Thyroid gland (tissue), 4 donors: ENCODE measurements around the gene IMMP1L. TPM values are rescaled to one million over a fixed set of nuclear protein-coding genes. Genes with fewer than 3 reads are reported as not detected.

Experiments used
- DNase-seq, 2 donors: peaks; one replicate each; pipeline ENCODE4 v3.0.0-alpha.2; 2019
- H3K27ac ChIP-seq, 3 donors: fragments of 200-600 bp; sonication (generic); 1 replicate in 2 of 3; 2 replicates in 1 of 3; pipeline ENCODE4 v1.5.1; 2016 to 2019; ENCODE audit warnings: mild to moderate bottlenecking in 1 of 3, moderate library complexity in 1 of 3
- H3K27me3 ChIP-seq: fragments of 200-600 bp; sonication (generic); one replicate; pipeline ENCODE4 v1.5.1; 2019
- H3K36me3 ChIP-seq, 2 donors: fragments of 200-600 bp; sonication (generic); one replicate each; pipeline ENCODE4 v1.5.1; 2016 to 2019
- H3K4me1 ChIP-seq, 2 donors: fragments of 200-600 bp; sonication (generic); one replicate each; pipeline ENCODE4 v1.5.1; 2017 to 2019
- H3K4me3 ChIP-seq, 3 donors: fragments of 200-600 bp; sonication (generic); replicated peaks in 1 of 3; 1 replicate in 2 of 3; 2 replicates in 1 of 3; pipeline ENCODE4 v1.5.1; 2016; ENCODE audit warnings: mild to moderate bottlenecking in 1 of 3
- H3K9me3 ChIP-seq: fragments of 200-600 bp; sonication (generic); one replicate; pipeline ENCODE4 v1.5.1; 2017
- POLR2A ChIP-seq, 2 donors: fragments of 450-650 bp; IDR thresholded peaks; one replicate each; pipeline ENCODE4 v1.6.1; 2017; ENCODE audit warnings: antibody characterized with exemption in 2 of 2, mild to moderate bottlenecking in 2 of 2, moderate library complexity in 1 of 2
- WGBS, 2 donors: methylation state at CpG; one replicate each; pipeline ENCODE4 v1.1.5; 2017; 5-methylcytosine and 5-hydroxymethylcytosine counted together
- intact Hi-C: fragments of 100-400 bp; cut with DNase I; formaldehyde crosslinking; loops from one replicate; pipeline ENCODE4 v1.15.1; 2023
- total RNA-seq, 4 donors: library from RNA; depleted of rRNA; stranded (reverse); fragments of >200 nt; gene quantifications; one replicate each; pipeline ENCODE4 v1.2.3, GENCODE V29; 2016
- TF ChIP-seq, protein P1 (sequence below), 6 experiments: fragments of 200-600 bp in 3 of 6; fragments of 450-650 bp in 3 of 6; sonication (generic) in 3 of 6; IDR thresholded peaks; one replicate each; pipeline ENCODE4 v1.5.1; 2016 to 2019; ENCODE audit warnings: antibody characterized with exemption in 6 of 6, mild to moderate bottlenecking in 2 of 6, inconsistent platforms in 1 of 6, moderate library complexity in 1 of 6

IMMP1L gene
- total RNA-seq, 4 donors from 2014 or later = 9.5 to 76.9 (median 14.7) TPM

- Histone ChIP-seq H3K4me3 (no peak overlapping the region), H3K36me3 (no peaks in the 10 kb centered on the region), H3K27ac (no peak overlapping the region), H3K27me3 (no peaks in the 10 kb centered on the region), H3K9me3 (no peaks in the 10 kb centered on the region), H3K4me1 (no peaks in the 10 kb centered on the region)
- no peak for TF ChIP-seq POLR2A (IDR thresholded peaks at IDR 0.05)
- TF ChIP-seq, protein P1, sequence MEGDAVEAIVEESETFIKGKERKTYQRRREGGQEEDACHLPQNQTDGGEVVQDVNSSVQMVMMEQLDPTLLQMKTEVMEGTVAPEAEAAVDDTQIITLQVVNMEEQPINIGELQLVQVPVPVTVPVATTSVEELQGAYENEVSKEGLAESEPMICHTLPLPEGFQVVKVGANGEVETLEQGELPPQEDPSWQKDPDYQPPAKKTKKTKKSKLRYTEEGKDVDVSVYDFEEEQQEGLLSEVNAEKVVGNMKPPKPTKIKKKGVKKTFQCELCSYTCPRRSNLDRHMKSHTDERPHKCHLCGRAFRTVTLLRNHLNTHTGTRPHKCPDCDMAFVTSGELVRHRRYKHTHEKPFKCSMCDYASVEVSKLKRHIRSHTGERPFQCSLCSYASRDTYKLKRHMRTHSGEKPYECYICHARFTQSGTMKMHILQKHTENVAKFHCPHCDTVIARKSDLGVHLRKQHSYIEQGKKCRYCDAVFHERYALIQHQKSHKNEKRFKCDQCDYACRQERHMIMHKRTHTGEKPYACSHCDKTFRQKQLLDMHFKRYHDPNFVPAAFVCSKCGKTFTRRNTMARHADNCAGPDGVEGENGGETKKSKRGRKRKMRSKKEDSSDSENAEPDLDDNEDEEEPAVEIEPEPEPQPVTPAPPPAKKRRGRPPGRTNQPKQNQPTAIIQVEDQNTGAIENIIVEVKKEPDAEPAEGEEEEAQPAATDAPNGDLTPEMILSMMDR (IDR thresholded peaks at IDR 0.05) = no peak
- WGBS, 2 donors = 93 to 100% methylated on average over 1 of the region's 1 CpG
- DNase-seq = no peak
- intact Hi-C loops = no loop called here
Observed at GRCh38 chr11:31422703-31423102, 86.7 kb downstream of the IMMP1L start.

- Histone ChIP-seq H3K27me3 (no peaks in the 10 kb centered on the region), H3K9me3 (no peaks in the 10 kb centered on the region), H3K4me1 (no peaks in the 10 kb centered on the region), H3K27ac (no peak overlapping the region), H3K36me3 (no peaks in the 10 kb centered on the region), H3K4me3 (no peak overlapping the region)
- TF ChIP-seq, protein P1 (IDR thresholded peaks at IDR 0.05) = no peak
- no peak for TF ChIP-seq POLR2A (IDR thresholded peaks at IDR 0.05)
- 74 to 80% methylated on average over 2 of the region's 2 CpGs for WGBS, 2 donors
- DNase-seq = no peak
- intact Hi-C loops = no loop called here
Observed at GRCh38 chr11:31421820-31422219, 87.6 kb downstream of the IMMP1L start.

DNA sequence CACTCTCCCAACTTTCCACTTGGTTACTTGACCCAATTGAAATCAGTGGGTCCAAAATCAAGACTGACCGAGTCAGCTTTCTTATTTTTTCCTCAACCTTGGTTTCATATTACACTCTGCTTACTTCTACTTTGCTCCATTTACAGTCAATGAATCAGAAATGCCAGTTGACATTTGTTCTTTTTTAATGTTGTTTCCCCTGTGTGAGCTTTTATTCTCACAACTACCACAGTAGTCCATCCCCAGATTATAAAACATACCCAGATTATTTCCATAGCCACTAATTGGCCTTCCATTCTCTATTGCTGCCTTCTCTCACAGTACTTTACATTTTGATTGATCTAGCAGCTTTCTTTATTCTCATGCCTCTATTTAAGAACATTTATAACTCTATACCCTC, 89.8 kb downstream of the IMMP1L start:
- no peak for DNase-seq
- Histone ChIP-seq H3K36me3 (no peaks in the 10 kb centered on the region), H3K4me3 (no peak overlapping the region), H3K9me3 (no peaks in the 10 kb centered on the region), H3K27me3 (no peaks in the 10 kb centered on the region), H3K27ac (no peak overlapping the region), H3K4me1 (no peaks in the 10 kb centered on the region)
- intact Hi-C loops = no loop called here
- 53 to 73% methylated on average over 1 of the region's 1 CpG for WGBS, 2 donors
- TF ChIP-seq POLR2A (IDR thresholded peaks at IDR 0.05) = no peak
- TF ChIP-seq, protein P1 (IDR thresholded peaks at IDR 0.05) = no peak

DNA sequence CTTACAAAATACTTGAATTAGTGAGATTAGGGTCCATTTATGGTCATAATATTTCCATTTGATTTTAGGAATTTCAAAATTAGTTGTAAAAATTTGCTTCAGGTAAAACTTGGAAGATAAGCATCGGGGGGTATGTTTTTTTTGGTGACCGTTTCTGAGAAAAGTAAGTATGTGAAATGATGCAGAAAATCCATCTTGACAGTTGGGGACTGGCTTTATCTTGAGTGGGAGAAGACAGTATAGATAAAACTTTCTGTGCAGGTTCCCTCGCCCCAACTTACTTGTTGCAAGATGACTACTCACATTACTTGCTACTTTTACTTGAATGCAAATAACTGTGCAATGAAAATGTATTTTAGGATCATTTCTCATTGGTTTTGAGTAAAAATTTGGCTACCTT, 90.3 kb downstream of the IMMP1L start:
- Histone ChIP-seq H3K9me3 (no peaks in the 10 kb centered on the region), H3K27ac (no peak overlapping the region), H3K4me3 (no peak overlapping the region), H3K36me3 (no peaks in the 10 kb centered on the region), H3K4me1 (no peaks in the 10 kb centered on the region), H3K27me3 (no peaks in the 10 kb centered on the region)
- intact Hi-C loops = no loop called here
- TF ChIP-seq, protein P1 (IDR thresholded peaks at IDR 0.05) = no peak
- no peak for TF ChIP-seq POLR2A (IDR thresholded peaks at IDR 0.05)
- DNase-seq = no peak
- WGBS, 2 donors = 72 to 73% methylated on average over 3 of the region's 3 CpGs

DNA sequence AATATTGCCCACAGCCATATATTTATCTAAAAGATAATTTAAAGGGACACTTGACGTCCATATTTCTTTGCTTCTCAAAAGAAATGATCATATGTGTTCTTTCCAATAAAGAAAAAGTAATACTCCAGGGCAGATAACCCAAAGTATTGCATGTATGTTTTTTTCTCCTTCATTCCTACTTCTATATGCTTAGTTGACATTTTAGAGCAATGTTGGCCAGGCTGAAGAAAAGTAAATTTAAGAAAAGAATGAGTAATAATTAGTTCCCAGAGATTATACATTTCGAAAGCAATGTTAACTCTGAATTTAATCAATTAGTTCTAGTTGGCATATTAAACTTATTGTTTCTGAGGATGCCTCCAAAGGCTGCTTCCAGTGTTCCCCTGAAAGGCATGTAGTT, 91.6 kb downstream of the IMMP1L start:
- intact Hi-C loops = no loop called here
- WGBS, 2 donors = 96 to 98% methylated on average over 2 of the region's 2 CpGs
- no peaks in the 10 kb centered on the region for H3K9me3 ChIP-seq

More for the DNA sequence above, 91.6 kb downstream of the IMMP1L start:
- no peaks in the 10 kb centered on the region for H3K4me1 ChIP-seq
- no peaks in the 10 kb centered on the region for H3K36me3 ChIP-seq
- no peaks in the 10 kb centered on the region for H3K27me3 ChIP-seq
- no peak for DNase-seq
- no peak overlapping the region for H3K4me3 ChIP-seq
- TF ChIP-seq, protein P1 (IDR thresholded peaks at IDR 0.05) = no peak
- no peak for TF ChIP-seq POLR2A (IDR thresholded peaks at IDR 0.05)
- no peak overlapping the region for H3K27ac ChIP-seq
